NCI-H748 (cell line): ENCODE measurements around the gene CR1.
"Not testable (repeated sequence)": the region's sequence is repeated elsewhere in the genome, so short reads cannot be mapped to it uniquely, and the experiment has no call there.

ENCODE experiments used
- DNase-seq: peaks from one replicate; lab custom pipeline; 2025; ENCODE audit not compliant: unreplicated experiment; lab: John Stamatoyannopoulos, UW

CR1 gene

GRCh38 chr1:207502726-207503125 is 6.8 kb downstream of the CR1 start:
- no peak for DNase-seq

GRCh38 chr1:207503950-207504349 is 8.0 kb downstream of the CR1 start:
- no peak for DNase-seq

- DNase-seq, result no peak
Measured at GRCh38 chr1:207504438-207504837, 8.5 kb downstream of the CR1 start.

GRCh38 chr1:207510444-207510843 is 14.5 kb downstream of the CR1 start:
- DNase-seq, result no peak

DNA sequence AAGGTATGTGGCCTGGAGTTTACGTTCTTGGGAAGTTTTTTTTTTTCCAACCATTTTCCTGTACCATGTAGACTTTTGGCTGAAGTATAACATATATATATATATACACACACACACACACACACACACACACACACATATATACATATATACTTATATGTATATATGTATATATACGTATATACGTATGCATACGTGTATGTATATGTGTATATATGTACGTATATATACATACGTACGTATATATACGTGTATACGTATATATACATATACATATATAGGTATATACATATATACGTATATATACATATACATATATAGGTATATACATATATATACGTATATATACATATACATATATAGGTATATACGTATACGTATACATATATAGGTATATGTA is 18.9 kb downstream of the CR1 start:
- no peak for DNase-seq

DNA sequence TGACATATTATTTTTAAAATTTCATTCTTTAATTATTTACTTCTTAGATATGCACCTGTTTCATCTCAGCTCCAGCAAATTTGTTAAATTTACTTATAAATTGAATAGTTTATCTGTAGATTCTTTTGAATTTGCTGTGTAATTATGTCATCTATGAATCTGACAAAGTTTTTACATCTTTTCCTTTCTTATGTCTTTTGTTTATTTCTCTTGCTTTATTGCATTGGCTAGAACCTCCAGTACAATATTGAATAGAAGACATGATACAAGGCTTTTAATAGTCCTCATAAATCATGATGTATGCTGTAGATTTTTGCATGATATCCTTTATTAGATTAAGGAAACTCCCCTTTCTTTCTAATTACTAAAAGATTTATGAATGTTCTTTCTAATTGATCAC is 20.8 kb downstream of the CR1 start:
- no peak for DNase-seq

DNA sequence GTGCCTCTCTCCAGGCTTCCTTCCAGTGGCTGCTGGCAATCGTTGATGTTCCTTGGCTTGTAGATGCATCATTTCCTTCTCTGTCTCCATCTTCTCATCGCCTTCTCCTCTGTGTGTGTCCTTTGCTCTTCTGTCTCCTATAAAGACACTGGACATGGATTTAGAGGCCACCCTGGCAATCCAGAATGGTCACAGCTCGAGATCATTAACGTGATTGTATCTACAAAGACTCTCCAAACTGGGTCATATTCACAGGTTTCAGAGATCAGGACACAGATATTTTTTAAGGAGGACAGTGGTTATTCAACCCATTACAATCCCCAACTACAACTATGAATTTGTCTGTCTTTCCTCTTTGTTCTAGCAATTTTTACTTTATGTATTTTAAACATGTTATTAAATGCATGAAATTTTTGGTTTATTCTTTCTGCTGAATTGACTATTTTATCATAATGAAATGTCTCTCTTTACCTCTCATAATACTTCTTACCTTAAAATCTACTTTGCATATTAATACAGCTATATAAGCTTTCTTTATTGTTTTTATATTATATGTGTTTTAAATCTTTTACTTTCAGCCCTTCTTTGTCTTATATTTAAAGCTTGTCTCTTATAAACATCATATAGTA is 22.8 kb downstream of the CR1 start:
- no peak for DNase-seq

DNA sequence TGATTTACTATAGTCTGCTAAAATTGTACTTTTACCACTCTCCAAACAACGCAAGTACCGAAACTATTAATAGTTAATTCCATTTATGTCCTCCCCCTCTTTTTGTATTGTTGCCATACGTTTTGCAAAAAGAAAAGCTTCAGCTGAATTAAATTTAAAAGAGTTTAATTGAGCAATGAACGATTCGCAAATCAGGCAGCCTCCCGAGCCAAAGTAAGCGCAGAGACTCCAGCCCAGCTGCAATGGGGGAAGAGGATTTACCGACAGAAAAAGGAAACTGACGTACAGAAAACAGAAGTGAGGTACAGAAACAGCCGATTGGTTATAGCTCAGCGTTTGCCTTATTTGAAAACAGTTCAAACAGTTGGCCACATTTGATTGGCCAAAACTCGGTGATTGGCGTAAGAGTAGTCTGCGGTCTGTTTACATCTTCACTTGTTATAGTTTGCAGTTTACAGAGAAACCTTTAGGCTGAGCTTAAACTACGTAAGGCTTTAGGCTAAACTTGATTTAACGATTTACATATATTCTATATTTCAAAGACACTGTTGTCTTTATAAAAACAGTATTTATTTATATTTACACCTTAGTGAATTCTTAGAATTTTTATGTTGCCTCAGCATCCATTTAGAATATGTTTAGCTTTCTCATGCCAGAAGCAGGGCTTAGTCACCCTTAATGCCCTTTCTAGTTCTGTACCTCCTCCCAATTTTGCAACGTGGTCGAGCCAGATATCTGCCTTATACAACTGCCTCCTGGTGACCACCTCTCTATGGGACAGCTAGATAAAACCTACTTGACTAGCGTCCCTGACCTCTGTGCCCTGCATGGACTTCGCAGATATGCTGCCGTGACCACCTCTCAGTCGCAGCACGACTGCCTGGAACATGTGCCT is 23.8 kb downstream of the CR1 start:
- no peak for DNase-seq

DNA sequence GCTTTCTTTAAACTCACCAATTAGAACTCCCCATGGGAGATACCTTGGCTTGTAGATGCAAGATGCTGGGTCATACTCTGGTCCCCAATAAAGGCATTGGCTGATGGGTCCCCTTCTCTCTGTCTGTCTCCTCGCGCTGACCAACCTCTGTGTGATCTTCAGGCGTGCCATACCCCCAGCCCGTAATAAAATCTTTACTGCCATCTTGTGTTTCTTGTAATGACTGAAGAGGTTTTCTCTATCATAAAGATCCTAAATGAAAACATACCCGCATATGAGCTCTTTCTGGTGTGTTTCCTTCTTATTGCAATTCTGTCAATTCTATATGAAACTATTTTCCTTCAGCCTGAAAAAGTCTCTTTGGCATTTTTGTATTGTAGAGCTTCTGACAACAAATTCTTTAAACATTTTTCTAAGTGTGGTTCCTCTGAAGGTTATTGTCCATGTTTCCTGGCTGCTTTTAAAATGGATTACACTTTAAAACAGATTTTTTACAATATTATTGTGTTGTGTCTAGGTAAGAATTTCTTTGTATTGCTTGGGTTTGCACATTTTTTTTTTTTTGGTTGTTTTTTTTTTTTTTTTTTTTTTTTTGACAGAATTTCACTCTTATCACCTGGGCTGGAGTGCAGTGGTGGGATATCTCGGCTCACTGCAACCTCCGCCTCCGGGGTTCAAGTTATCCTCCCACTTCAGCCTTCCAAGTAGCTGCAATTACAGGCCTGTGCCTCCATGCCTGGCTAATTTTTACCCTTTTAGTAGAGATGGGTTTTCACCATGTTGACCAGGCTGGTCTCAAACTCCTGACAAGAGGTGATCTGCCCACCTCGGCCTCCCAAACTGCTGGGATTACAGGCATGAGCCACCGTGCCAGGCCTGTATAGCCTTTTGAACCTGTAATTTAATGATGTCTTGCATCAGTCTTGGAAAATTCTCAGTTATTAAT is 24.7 kb downstream of the CR1 start:
- not testable (repeated sequence) for DNase-seq

DNA sequence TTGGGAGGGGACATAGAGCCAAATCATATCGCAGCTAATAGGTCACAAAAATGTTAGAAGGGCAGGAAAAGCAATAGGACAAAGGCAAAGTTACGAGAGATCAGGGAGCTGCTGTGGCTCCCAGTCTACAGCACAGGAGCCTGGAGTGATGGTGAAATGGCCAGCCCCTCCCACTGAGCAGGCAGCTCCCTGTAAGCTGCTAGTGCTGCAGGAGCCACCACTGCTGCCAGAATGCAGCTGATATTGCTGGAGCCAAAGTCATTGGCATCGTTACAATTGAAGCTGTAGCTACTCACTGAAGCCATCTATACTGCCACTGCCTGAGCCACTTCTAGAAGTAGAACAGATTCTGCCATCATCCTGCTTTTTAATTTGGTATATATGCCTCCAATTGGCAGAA is 29.3 kb downstream of the CR1 start:
- DNase-seq, result not testable (repeated sequence)

- DNase-seq, result not testable (repeated sequence)
Measured at GRCh38 chr1:207528401-207528800, 32.4 kb downstream of the CR1 start.

- not testable (repeated sequence) for DNase-seq
Measured at GRCh38 chr1:207536263-207536662, 40.3 kb downstream of the CR1 start.

- DNase-seq, result not testable (repeated sequence)
Measured at GRCh38 chr1:207546677-207547357, 50.9 kb downstream of the CR1 start.

GRCh38 chr1:207554823-207555222 is 58.9 kb downstream of the CR1 start:
- DNase-seq, result not testable (repeated sequence)

DNA sequence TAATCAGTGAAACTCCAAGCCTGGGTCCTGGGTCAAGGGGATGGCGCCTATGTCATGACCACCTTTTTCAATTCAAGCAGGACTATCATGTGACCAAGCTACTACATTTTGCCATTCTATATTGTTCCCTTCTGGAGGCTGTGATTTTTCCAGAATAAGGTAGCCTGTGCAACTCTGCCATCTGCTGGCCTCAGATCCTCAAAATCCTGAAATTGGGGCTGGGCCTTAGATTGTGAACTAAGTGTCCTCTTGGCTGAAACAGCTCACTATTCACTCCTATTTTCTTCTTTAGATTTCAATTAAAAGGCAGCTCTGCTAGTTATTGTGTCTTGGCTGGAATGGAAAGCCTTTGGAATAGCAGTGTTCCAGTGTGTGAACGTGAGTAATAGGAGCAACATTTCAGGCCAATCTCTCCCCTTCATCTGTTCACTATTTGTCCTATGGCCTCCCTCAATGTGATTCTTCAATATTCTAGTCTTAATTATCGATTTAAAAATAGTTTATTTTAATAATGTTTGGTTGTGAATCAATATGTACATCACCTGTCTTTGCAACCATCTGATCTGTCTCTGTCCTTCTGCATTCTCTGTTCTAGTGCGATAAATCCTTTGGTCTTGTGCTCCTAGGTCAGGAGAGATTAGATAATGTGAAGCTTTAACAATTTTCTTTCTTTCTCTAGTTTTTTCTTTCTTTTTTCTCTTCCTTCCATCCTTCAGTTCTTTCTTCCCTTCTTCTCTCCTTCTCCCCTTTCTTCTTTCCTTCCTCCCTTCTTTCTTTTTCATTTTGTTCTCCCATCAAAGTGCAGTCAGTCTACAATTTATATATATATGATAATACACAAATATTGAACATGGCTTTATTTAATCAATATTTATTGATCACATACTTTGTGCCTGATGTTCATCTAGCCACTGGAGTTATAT is 69.8 kb downstream of the CR1 start:
- no peak for DNase-seq

DNA sequence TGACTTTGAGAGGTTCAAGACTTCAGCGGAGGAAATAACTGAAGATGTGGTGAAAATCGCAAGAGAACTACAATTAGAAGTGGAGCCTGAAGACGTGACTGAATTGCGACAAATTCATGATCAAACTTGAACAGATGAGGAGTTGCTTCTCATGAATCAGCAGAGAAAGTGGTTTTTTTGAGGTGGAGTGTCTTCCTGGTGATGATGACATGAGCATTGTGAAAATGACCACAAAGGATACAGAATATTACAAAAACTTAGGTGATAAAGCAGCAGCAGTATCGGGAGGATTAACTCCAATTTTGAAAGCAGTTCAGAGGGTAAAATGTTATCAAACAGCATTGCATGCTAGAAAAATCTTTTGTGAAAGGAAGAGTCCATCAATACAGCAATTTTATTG is 76.0 kb downstream of the CR1 start:
- not testable (repeated sequence) for DNase-seq

DNA sequence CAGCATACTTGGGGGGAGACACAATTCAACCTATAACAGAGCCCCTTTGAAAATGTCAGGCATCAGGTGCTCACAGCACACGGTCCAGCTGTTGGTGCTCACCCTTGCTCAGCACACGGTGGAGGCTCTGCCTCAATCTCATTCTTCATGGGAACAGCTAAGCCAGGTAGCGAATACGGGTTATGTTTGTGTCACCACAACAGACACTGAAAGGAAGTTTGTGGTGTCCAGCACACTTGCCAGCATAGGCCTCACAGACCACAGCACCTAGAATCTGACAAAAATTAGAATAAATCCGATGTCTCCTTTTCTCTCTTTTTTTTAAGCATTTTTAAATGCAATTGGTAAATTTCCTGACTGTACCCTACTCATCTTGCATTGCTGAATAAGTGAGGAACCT is 77.1 kb downstream of the CR1 start:
- DNase-seq, result not testable (repeated sequence)

- not testable (repeated sequence) for DNase-seq
Measured at GRCh38 chr1:207575381-207575780, 79.4 kb downstream of the CR1 start.

DNA sequence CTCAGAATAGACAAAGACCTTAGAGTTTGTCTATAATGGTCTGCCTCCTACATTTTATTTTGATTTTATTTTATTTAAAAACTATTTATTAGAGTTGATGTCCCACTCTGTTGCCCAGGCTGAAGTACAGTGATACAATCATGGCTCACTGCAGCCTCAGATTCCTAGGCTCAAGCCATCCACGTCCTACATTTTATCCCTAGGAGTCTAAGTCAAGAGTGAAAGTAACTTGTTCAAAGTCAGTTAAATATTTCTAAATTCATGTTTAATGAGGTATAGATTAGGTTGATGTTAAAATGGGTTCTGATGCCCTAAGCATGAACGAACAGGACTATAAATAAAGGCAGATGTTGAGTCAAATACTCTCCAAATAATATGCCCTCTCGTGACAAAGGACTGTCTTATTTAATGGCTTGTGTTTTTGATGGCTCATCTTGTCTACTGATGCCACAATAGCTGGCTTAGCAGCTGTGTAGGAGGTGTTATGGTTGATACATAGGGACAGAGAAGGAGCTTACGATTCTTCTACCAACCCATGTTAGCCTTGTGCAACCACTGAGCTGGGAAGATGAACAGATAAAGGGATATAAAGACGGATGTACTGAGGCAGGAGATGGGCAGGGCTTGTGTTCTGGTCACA is 83.0 kb downstream of the CR1 start:
- DNase-seq, result no peak
